Chondrocyte (in vitro differentiated cells): ENCODE results near the gene HES2. TPM values are rescaled to one million over a fixed set of nuclear protein-coding genes. Genes with fewer than 3 reads are reported as not detected.

Experiments
- DNase-seq: peaks from one replicate; pipeline ENCODE4 v3.0.0; 2021; ENCODE audit warnings: mixed read lengths, low spot score
- H3K27ac Mint-ChIP-seq: one replicate; pipeline ENCODE4 v1.8.0; 2021; ENCODE audit warnings: mild to moderate bottlenecking, moderate library complexity, mixed read lengths; ENCODE audit not compliant: unreplicated experiment
- H3K27me3 Mint-ChIP-seq: 2 replicates; pipeline ENCODE4 v1.8.0; 2021; ENCODE audit warnings: low read depth, mixed read lengths
- H3K36me3 Mint-ChIP-seq: 2 replicates; pipeline ENCODE4 v1.8.0; 2021; ENCODE audit warnings: low read depth, mixed read lengths
- H3K4me1 Mint-ChIP-seq: 2 replicates; pipeline ENCODE4 v1.8.0; 2021; ENCODE audit warnings: low read depth, mild to moderate bottlenecking, mixed read lengths
- H3K4me3 Mint-ChIP-seq: one replicate; pipeline ENCODE4 v1.8.0; 2021; ENCODE audit warnings: mild to moderate bottlenecking, moderate library complexity, mixed read lengths; ENCODE audit not compliant: unreplicated experiment
- H3K9me3 Mint-ChIP-seq: 2 replicates; pipeline ENCODE4 v1.8.0; 2021; ENCODE audit warnings: low read depth, mixed read lengths
- long read RNA-seq: library from polyadenylated mRNA; stranded (forward); transcript quantifications from one replicate; pipeline ENCODE4 v2.0.0, GENCODE V29; 2021
- total RNA-seq: library from RNA; stranded (reverse); gene quantifications from 3 replicates; pipeline ENCODE4 v1.2.1, GENCODE V29; 2021
- TF ChIP-seq, protein P1 (sequence below): fragments of 200-600 bp; sonication (generic); IDR thresholded peaks from 2 replicates; pipeline ENCODE4 v1.5.0; 2021; ENCODE audit warnings: antibody characterized with exemption, mild to moderate bottlenecking, moderate library complexity

Gene HES2, protein sequence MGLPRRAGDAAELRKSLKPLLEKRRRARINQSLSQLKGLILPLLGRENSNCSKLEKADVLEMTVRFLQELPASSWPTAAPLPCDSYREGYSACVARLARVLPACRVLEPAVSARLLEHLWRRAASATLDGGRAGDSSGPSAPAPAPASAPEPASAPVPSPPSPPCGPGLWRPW
- total RNA-seq = 0.15 to 0.36 TPM in 2 of 3 replicates, not detected in the other
- long read RNA-seq, partial matches to known transcripts = 0 of 1 reads
- long read RNA-seq, other reads (novel, unspliced or antisense) = 1 of 1 reads

DNA sequence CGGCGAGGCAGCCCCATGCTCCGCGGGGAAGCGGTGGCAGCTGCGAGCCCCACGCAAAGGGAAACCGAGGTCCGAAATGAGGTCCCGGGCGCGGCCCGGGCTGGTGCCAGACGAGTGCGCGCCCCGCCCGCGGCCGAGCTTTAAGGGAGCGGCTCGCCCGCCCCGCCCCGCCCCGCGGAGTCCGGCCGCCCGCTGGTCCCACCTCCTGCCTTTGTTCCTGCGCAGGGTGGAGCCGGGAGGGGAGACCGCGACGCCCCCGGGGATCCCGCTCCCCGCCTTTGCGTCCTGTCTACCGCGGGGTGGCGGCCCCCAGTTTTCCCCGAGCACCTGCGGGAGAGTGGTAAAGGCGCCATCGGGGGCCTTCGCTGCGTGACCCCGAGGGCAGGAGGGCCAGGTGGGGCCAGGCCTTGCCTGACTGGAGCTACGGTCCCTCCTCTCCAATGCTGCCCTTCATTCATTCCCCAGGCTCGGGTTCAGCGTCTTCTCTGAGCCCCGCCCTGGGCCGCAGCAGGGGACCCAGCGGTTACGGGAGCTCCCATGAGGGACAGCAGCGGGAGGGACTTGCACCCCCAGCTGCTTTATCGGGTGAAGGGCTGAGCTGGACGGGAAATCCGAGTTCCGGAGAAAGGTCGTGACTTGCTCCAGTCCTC, at the start of gene HES2:
TSS of gene HES2 (minus strand) at position 116 of the 650 bp plus-strand sequence. CDS start at position 17, 99 bp downstream.
- TF ChIP-seq, protein P1, sequence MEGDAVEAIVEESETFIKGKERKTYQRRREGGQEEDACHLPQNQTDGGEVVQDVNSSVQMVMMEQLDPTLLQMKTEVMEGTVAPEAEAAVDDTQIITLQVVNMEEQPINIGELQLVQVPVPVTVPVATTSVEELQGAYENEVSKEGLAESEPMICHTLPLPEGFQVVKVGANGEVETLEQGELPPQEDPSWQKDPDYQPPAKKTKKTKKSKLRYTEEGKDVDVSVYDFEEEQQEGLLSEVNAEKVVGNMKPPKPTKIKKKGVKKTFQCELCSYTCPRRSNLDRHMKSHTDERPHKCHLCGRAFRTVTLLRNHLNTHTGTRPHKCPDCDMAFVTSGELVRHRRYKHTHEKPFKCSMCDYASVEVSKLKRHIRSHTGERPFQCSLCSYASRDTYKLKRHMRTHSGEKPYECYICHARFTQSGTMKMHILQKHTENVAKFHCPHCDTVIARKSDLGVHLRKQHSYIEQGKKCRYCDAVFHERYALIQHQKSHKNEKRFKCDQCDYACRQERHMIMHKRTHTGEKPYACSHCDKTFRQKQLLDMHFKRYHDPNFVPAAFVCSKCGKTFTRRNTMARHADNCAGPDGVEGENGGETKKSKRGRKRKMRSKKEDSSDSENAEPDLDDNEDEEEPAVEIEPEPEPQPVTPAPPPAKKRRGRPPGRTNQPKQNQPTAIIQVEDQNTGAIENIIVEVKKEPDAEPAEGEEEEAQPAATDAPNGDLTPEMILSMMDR = no peak
- Mint-ChIP-seq H3K4me3 (no peak within 1 kb of the TSS), H3K4me1 (peaks cover 26% of the 10 kb centered on the region), H3K27ac (no peak within 1 kb of the TSS), H3K36me3 (no peaks in the 10 kb centered on the region), H3K9me3 (no peaks in the 10 kb centered on the region), H3K27me3 (peaks cover 49% of the 10 kb centered on the region)
- DNase-seq = peak; percentile 77

DNA sequence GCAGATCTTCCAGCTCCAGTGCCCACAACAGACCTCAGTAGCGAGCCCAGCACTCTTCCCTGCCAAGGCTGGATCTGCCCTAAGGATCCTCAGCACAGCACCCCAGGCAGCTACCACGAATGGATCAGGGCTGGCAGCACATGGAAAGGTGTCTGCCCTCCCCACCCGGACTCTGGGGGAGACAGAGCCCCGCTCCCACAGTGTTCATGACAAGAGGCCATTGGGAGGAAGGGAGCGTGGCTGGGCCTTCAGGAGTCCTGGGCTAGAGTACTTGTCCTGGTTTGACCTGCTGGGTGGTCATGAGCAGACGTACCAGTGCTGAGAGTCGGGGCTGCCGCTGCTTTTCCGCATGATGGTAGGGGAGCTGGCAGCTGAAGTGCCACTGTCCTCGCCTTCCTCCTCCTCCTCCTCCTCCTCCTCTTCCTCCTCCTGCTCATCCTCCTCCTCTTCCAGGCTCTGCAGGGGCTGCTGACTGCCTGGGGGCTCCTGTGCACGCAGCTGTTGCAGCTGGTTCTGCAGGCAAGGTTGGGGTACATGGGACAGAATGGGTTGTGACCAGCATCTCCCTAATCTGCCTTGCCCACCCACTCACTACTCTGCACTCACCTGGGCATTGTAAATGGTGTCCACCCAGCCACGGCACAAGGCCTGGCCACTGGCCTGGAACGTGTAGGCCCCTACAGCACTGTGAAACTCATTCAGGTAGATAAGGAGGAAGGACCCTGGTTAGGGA, 49.2 kb upstream of the HES2 start:
- Mint-ChIP-seq H3K27ac (no peak overlapping the region), H3K9me3 (no peaks in the 10 kb centered on the region), H3K4me1 (no peaks in the 10 kb centered on the region), H3K4me3 (no peak overlapping the region), H3K27me3 (no peaks in the 10 kb centered on the region), H3K36me3 (peaks cover 22% of the 10 kb centered on the region)
- DNase-seq = no peak
- TF ChIP-seq, protein P1 = no peak

DNA sequence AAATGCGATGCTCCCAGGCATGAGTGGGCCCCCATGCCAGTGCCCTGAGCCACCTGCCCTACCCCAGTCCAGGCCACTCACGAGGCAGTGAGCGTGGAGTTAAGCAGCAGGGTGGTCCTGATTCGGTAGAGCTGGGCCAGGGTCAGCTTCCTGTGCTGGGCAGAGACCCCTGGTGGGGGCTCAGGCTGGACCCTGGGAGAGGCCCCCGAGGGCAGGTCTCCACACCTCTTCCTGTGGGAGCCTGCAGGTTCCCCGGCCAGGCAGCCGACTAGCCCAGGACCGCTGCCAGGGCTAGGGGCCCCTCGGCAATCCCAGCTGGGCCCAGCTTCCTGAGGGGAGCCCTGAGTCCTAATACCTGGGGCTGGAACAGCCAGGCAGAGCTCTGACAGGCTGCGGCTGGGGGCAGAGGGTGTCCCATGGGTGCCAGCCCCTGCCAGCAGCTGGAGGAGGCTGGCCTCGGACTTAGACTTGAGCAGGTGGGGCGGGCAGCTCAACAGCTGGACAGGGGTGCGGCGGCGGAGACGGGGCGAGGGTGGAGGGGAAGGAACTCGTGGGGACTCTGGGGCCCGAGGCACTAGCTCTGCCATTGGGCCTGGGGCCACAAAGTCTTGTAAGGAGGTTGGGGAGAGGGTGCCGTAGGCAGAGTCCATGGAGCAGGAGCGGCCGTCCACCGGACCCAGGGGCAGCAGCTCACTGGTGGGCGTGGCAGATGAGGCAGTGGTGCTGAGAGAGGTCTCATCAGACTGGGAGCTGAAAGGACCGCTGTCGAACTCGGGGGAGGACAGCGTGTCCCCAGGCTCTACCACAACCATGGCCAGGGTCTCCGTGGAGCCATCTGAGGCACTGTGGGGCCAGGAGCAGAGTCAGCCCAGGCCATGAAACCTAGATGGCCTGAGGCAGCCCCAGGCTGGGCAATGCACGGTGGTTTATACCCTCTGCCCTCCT, 48.3 kb upstream of the HES2 start:
- Mint-ChIP-seq H3K4me3 (no peak overlapping the region), H3K36me3 (peaks cover 23% of the 10 kb centered on the region), H3K27me3 (no peaks in the 10 kb centered on the region), H3K4me1 (no peaks in the 10 kb centered on the region), H3K27ac (no peak overlapping the region), H3K9me3 (no peaks in the 10 kb centered on the region)
- no peak for DNase-seq
- TF ChIP-seq, protein P1 = no peak

DNA sequence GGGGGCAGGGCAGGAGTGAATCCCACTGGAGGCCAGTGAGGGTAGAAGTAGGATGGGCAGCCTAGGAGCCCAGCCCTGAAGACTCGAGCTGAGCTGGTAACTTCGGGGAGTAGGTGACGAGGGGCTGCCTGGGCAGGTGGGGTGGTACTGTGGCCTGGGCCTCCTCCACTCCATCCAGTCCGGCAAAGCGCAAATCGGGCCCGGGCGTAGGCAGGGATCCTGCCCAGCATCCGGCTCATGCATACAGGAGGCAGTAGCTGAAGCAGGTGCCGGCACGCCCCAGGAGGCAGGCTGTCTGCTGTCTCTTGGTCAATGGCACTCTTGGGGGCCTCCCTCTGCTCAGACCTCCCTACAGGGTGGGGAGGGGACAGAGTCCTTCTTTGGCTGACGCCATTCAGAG, 47.5 kb upstream of the HES2 start:
- TF ChIP-seq, protein P1 = no peak
- Mint-ChIP-seq H3K4me3 (no peak overlapping the region), H3K4me1 (no peaks in the 10 kb centered on the region), H3K27ac (no peak overlapping the region), H3K36me3 (peaks cover 24% of the 10 kb centered on the region), H3K27me3 (no peaks in the 10 kb centered on the region), H3K9me3 (no peaks in the 10 kb centered on the region)
- DNase-seq = no peak
